Activated CD4-positive, CD25-positive, alpha-beta regulatory T cell (primary cell): ENCODE measurements around the gene ZNRF1.
"Not testable (repeated sequence)": the region's sequence is repeated elsewhere in the genome, so short reads cannot be mapped to it uniquely, and the experiment has no call there.

Experiments
- DNase-seq, 4 experiments: peaks; one replicate each; lab custom pipeline; 2025; lab: John Stamatoyannopoulos, UW

The ZNRF1 gene

GRCh38 chr16:75114179-75114945 is 115.5 kb downstream of the ZNRF1 start:
- no peak for DNase-seq

DNA sequence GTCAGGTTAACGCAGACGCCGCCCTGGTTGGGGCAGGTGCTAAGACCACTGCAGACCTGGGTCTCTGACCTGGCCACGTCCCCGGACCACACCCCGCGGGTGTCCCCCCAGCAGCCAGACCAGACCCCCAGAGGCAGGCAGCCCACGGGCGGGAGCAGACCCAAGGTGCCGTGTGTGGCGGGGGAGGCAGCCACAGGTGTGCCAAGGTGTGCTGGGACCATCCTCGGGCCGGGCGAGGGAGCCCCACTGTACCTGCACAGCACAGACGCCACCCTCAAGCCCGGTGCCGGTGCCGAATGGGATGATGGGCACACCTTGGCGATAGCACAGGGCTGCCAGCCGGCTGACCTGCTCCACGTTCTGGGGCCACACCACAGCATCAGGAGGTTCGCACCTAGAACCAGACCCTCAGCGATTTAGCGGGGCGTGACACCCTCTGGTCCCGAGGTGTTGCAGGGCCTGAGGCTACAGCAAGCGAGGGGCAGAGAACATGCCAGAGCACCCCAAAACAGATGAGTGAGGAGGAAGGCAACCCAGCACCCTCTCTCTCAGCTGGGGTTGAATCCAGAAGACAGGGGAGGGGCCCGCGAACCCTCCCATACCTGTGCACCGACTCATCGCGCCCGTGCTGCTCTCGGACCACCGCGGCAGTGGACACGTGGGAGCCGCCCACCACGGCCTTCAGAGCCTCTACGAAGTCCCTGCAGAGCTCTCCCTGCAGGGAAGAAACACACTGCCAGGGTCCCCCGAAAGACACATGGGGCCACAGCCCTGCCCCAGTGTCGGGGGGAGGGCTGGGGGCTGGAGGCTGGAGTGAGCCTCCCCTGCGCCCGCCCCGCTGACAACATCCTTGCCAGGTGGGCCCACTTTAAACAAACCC is 116.4 kb downstream of the ZNRF1 start:
- DNase-seq: no peak

GRCh38 chr16:75116081-75116910 is 117.5 kb downstream of the ZNRF1 start, which contains the start of gene LDHD:
Gene LDHD (minus strand): TSS chr16:75116780. CDS start chr16:75116720, 60 bp downstream.
- DNase-seq: no peak

DNA sequence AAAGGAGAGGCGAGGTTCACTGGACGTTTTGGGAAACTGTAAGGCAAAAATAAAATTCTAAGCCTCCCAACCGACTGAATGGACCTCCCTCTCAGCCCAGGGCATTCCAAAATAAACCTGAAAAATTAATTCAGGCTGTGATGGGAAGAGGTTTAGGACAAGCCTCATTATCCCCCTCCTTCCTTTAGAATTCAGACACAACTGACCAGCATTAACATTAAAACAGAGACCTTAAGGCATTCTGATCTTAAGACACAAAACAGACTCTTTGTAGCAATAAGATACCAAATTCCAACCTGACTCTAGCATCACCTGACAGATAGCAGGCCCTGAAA is 118.1 kb downstream of the ZNRF1 start:
- no peak for DNase-seq

- DNase-seq: no peak
Measured at GRCh38 chr16:75118943-75119539, 120.2 kb downstream of the ZNRF1 start.

- no peak for DNase-seq
Measured at GRCh38 chr16:75120253-75120652, 121.4 kb downstream of the ZNRF1 start.

GRCh38 chr16:75121949-75122568 is 123.2 kb downstream of the ZNRF1 start:
- no peak for DNase-seq

DNA sequence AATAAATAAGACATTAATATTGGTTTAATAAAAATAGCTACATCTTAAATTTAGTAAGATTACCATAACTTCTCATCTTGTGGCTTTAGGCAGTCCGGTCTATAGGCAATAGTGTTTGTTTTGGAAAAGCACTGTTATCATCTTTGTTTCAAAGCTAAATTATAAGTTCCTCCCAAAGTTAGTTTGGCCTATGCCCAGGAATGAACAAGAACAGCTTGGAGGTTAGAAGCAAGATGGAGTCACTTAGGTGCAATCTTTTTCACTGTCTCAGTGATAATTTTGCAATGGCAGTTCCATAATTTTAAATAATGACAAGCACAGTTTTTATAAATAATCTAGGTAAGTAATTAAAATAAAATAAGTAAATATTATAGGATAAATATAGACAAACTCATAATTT is 123.8 kb downstream of the ZNRF1 start:
- no peak for DNase-seq

DNA sequence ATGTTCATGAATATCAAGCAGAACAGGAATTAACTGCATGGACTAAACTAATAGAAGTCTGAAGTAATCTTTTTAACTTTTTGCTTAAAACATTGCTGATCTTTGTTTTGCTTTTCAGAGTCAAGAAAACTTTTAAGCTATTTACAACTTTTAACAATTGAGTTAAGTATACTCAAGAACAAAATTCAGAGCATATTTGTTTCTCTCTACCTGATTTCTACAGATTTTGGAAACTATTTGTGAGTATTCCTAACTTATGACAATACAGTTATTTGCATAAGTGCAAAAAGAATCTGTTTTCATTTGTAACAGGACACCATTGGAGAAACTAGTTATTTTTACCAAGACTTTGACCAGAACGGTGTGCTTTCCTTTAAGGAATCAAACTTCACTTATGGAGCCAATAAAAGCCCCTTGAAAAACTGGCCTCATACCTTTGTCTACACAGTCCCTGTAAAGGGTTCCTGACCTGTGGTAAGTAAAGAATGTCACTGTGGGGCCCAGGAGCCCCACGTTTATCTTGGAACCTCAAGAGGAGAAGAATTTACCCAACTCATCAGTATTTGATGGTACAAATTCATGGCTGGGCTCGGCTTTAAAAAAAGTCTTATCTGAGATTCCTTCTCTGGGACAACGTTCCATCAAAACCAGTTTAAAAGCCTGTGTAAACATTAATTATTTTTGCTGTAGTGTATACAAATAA is 129.0 kb downstream of the ZNRF1 start:
- DNase-seq: no peak

- DNase-seq: not testable (repeated sequence)
Measured at GRCh38 chr16:75129421-75130149, 130.8 kb downstream of the ZNRF1 start.

GRCh38 chr16:75130150-75130771 is 131.4 kb downstream of the ZNRF1 start:
- no peak for DNase-seq

- no peak for DNase-seq
Measured at GRCh38 chr16:75131081-75131480, 132.3 kb downstream of the ZNRF1 start.

GRCh38 chr16:75138233-75138632 is 139.4 kb downstream of the ZNRF1 start:
- no peak for DNase-seq

DNA sequence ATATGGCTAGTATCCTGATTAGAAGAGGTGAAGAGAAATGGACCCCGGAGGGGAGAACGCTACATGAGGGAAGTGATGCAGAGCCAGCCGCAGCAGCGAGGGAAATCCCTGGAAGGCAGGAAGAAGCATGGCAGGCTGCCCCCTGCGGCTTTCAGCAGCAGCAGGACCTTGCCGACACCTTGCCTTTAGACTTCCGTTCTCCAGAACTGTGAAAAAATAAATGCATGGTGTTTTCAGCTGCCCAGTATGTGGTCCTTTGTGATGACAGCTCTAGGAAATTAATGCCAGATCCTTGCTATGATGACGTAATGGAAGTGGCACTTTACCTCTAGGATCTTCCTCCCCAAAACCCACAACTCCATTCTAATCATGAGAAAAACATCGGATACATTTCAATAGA is 139.8 kb downstream of the ZNRF1 start:
- DNase-seq: no peak

- no peak for DNase-seq
Measured at GRCh38 chr16:75139498-75139897, 140.7 kb downstream of the ZNRF1 start.

GRCh38 chr16:75143941-75144340 is 145.1 kb downstream of the ZNRF1 start:
- no peak for DNase-seq

DNA sequence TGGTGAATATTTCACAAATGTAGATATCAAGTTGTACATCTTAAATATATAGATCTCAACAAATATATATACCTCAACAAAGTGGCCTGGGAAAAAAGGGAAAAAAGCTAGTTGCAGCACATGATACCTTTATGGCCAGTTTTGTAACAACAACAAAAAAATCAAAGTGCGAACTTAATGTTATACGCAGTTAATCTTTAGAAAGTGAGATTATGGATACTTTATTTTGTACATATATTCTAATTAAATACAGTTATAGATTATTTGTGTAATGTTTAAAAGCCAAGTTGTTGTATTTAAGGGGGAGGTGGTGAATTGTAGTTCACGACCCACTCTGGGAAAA is 149.1 kb downstream of the ZNRF1 start:
- DNase-seq: no peak

GRCh38 chr16:75148311-75149195 is 149.7 kb downstream of the ZNRF1 start, which contains the start of gene ZFP1:
Gene ZFP1 (plus strand): TSS chr16:75148524. CDS start chr16:75152952, 4,428 bp downstream.
- peak; percentile 86 to 92 (median 86) for DNase-seq

DNA sequence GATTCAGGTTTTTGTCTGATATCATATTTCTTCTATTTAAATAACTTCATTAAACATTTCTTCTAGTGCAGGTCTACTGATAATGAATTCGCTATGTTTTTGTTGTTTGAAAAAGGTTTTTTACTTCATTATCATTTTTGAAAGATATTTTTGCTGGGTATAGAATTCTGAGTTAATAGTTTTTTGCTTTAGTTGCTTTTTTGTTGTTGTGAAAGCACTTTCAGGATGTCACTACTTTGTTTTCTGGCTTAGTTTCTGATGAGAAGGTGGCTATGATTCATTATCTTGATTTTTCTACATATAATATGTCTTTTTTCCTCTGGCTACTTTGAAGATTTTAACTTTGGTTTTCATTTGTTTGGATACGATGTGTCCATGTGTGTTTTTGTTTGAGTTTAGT is 153.0 kb downstream of the ZNRF1 start:
- DNase-seq: no peak
